WERI-Rb-1 (cell line): ENCODE results near the gene CNGA1.
"Not testable (repeated sequence)": the region's sequence is repeated elsewhere in the genome, so short reads cannot be mapped to it uniquely, and the experiment has no call there.

Experiments used
- DNase-seq: peaks from one replicate; pipeline ENCODE4 v3.0.0-alpha.2; 2020
- H3K27ac ChIP-seq: fragments of 250-450 bp; sonication (Bioruptor Pico); 2 replicates; pipeline ENCODE4 v1.5.1; 2020; ENCODE audit warnings: mild to moderate bottlenecking, moderate library complexity
- H3K27me3 ChIP-seq: fragments of 250-450 bp; sonication (Bioruptor Pico); 2 replicates; pipeline ENCODE4 v1.5.1; 2021; ENCODE audit warnings: mild to moderate bottlenecking, low read depth, moderate library complexity; ENCODE audit not compliant: insufficient read depth, severe bottlenecking
- H3K36me3 ChIP-seq: fragments of 250-450 bp; sonication (Bioruptor Pico); 2 replicates; pipeline ENCODE4 v1.5.1; 2020; ENCODE audit warnings: mild to moderate bottlenecking, moderate library complexity
- H3K4me3 ChIP-seq: 2 replicates; pipeline ENCODE4 v1.5.1; 2011; ENCODE audit warnings: low read depth, mild to moderate bottlenecking, control low read depth, low read length
- H3K9me3 ChIP-seq: fragments of 250-450 bp; sonication (Bioruptor Pico); 2 replicates; pipeline ENCODE4 v1.5.1; 2021; ENCODE audit warnings: mild to moderate bottlenecking, moderate library complexity; ENCODE audit not compliant: severe bottlenecking
- CTCF ChIP-seq: IDR thresholded peaks from 2 replicates; pipeline ENCODE4 v1.5.1; 2011; ENCODE audit warnings: low read depth, mild to moderate bottlenecking, control low read depth, inconsistent platforms, low read length

Gene CNGA1

GRCh38 chr4:48018112-48018511, 1.6 kb upstream of the CNGA1 start:
- Histone ChIP-seq H3K27ac (no peak overlapping the region), H3K4me3 (no peak overlapping the region)
- no peak for DNase-seq

GRCh38 chr4:48017108-48017571, 659 bp upstream of the CNGA1 start:
- peak; percentile 45 for DNase-seq
- H3K4me3 ChIP-seq, result peak overlapping the region; percentile 83
- H3K27me3 ChIP-seq, result no peaks in the 10 kb centered on the region
- no peak overlapping the region for H3K27ac ChIP-seq
- TF ChIP-seq CTCF, result no peak
- no peaks in the 10 kb centered on the region for H3K36me3 ChIP-seq
- no peaks in the 10 kb centered on the region for H3K9me3 ChIP-seq

More at GRCh38 chr4:48018112-48018511, 1.6 kb upstream of the CNGA1 start:
- no peaks in the 10 kb centered on the region for H3K27me3 ChIP-seq
- no peaks in the 10 kb centered on the region for H3K9me3 ChIP-seq
- H3K36me3 ChIP-seq, result no peaks in the 10 kb centered on the region
- TF ChIP-seq CTCF, result no peak

DNA sequence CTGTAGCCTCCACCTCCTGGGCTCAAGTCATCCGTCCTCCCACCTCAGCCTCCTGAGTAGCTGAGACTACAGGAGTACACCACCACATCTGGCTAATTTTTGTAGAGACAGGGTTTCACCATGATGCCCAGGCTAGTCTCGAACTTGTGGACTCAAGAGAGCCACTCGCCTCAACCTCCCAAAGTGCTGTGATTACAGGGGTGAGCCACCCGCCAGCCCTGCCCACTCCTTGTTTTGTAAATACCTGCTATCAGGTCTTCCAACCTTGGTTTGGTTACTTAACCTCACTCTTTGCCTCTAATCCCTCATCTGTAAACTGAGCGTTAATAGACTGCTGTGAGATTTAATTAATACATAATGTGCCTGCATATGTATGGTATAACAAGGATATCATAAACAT, 803 bp downstream of the CNGA1 start:
- Histone ChIP-seq H3K36me3 (no peaks in the 10 kb centered on the region), H3K27me3 (no peaks in the 10 kb centered on the region), H3K4me3 (peak overlapping the region; percentile 83), H3K27ac (no peak overlapping the region), H3K9me3 (no peaks in the 10 kb centered on the region)
- TF ChIP-seq CTCF, result no peak
- no peak for DNase-seq

- TF ChIP-seq CTCF, result no peak
- H3K27ac ChIP-seq, result no peak overlapping the region
- H3K9me3 ChIP-seq, result no peaks in the 10 kb centered on the region
Observed at GRCh38 chr4:48015216-48015615, 1.3 kb downstream of the CNGA1 start.

GRCh38 chr4:48012824-48013223, 3.7 kb downstream of the CNGA1 start:
- no peak for TF ChIP-seq CTCF
- Histone ChIP-seq H3K27ac (no peak overlapping the region), H3K4me3 (no peak overlapping the region), H3K27me3 (no peaks in the 10 kb centered on the region), H3K9me3 (peaks cover 10% of the 10 kb centered on the region), H3K36me3 (no peaks in the 10 kb centered on the region)
- DNase-seq, result no peak

More at GRCh38 chr4:48015216-48015615, 1.3 kb downstream of the CNGA1 start:
- Histone ChIP-seq H3K4me3 (no peak overlapping the region), H3K27me3 (no peaks in the 10 kb centered on the region), H3K36me3 (no peaks in the 10 kb centered on the region)
- DNase-seq, result no peak

GRCh38 chr4:48011722-48012121, 4.8 kb downstream of the CNGA1 start:
- Histone ChIP-seq H3K9me3 (peaks cover 12% of the 10 kb centered on the region), H3K4me3 (no peak overlapping the region), H3K27ac (no peak overlapping the region), H3K27me3 (no peaks in the 10 kb centered on the region), H3K36me3 (no peaks in the 10 kb centered on the region)
- no peak for TF ChIP-seq CTCF
- DNase-seq, result no peak

GRCh38 chr4:48010906-48011305, 5.6 kb downstream of the CNGA1 start:
- not testable (repeated sequence) for DNase-seq, H3K27ac ChIP-seq, H3K27me3 ChIP-seq, H3K36me3 ChIP-seq, H3K4me3 ChIP-seq
- peaks cover 15% of the 10 kb centered on the region for H3K9me3 ChIP-seq
